Stimulated activated naive CD8-positive, alpha-beta T cell treated with anti-CD3 and anti-CD28 coated beads, Interleukin-15, Interleukin-2, amounts not matched to agents 100 ng/mL and 50 ng/mL, for 24 hours (primary cell): Measurements from ENCODE around the gene VPS37B.
"Not testable (repeated sequence)": the region's sequence is repeated elsewhere in the genome, so short reads cannot be mapped to it uniquely, and the experiment has no call there.

Experiments
- H3K27ac Mint-ChIP-seq: one replicate; pipeline ENCODE4 v1.8.0; 2021; ENCODE audit warnings: mild to moderate bottlenecking, mixed read lengths
- H3K27me3 Mint-ChIP-seq: one replicate; pipeline ENCODE4 v1.8.0; 2021; ENCODE audit warnings: mixed read lengths
- H3K36me3 Mint-ChIP-seq: one replicate; pipeline ENCODE4 v1.8.0; 2021; ENCODE audit warnings: low read depth, mixed read lengths
- H3K4me1 Mint-ChIP-seq: one replicate; pipeline ENCODE4 v1.8.0; 2021; ENCODE audit warnings: low read depth, mixed read lengths
- H3K4me3 Mint-ChIP-seq: one replicate; pipeline ENCODE4 v1.8.0; 2021; ENCODE audit warnings: mild to moderate bottlenecking, mixed read lengths
- H3K9me3 Mint-ChIP-seq: one replicate; pipeline ENCODE4 v1.8.0; 2021; ENCODE audit warnings: mixed read lengths

The VPS37B gene

GRCh38 chr12:122927756-122928403, 32.0 kb upstream of the VPS37B start:
- Mint-ChIP-seq H3K36me3 (no peaks in the 10 kb centered on the region), H3K27ac (no peak overlapping the region), H3K4me3 (no peak overlapping the region), H3K4me1 (peaks cover 11% of the 10 kb centered on the region), H3K27me3 (no peaks in the 10 kb centered on the region), H3K9me3 (no peaks in the 10 kb centered on the region)

GRCh38 chr12:122921917-122922316, 26.0 kb upstream of the VPS37B start:
- Mint-ChIP-seq H3K4me1 (peaks cover 3% of the 10 kb centered on the region), H3K4me3 (no peak overlapping the region), H3K27ac (no peak overlapping the region), H3K27me3 (no peaks in the 10 kb centered on the region), H3K36me3 (no peaks in the 10 kb centered on the region), H3K9me3 (no peaks in the 10 kb centered on the region)

- H3K36me3 Mint-ChIP-seq: no peaks in the 10 kb centered on the region
- peaks cover 5% of the 10 kb centered on the region for H3K4me1 Mint-ChIP-seq
- H3K27me3 Mint-ChIP-seq: no peaks in the 10 kb centered on the region
- H3K27ac Mint-ChIP-seq: no peak overlapping the region
- H3K9me3 Mint-ChIP-seq: no peaks in the 10 kb centered on the region
- H3K4me3 Mint-ChIP-seq: no peak overlapping the region
These were observed 24.8 kb upstream of the VPS37B start for GRCh38 chr12:122920687-122921086.

- H3K27ac Mint-ChIP-seq: no peak overlapping the region
- peaks cover 5% of the 10 kb centered on the region for H3K4me1 Mint-ChIP-seq
- H3K27me3 Mint-ChIP-seq: no peaks in the 10 kb centered on the region
- no peaks in the 10 kb centered on the region for H3K9me3 Mint-ChIP-seq
- H3K4me3 Mint-ChIP-seq: no peak overlapping the region
- H3K36me3 Mint-ChIP-seq: no peaks in the 10 kb centered on the region
These were observed 22.9 kb upstream of the VPS37B start for GRCh38 chr12:122918827-122919226.

GRCh38 chr12:122917507-122918121, 21.7 kb upstream of the VPS37B start:
- H3K9me3 Mint-ChIP-seq: no peaks in the 10 kb centered on the region
- H3K4me3 Mint-ChIP-seq: no peak overlapping the region
- peaks cover 5% of the 10 kb centered on the region for H3K4me1 Mint-ChIP-seq
- no peak overlapping the region for H3K27ac Mint-ChIP-seq
- no peaks in the 10 kb centered on the region for H3K36me3 Mint-ChIP-seq
- H3K27me3 Mint-ChIP-seq: no peaks in the 10 kb centered on the region

GRCh38 chr12:122909442-122910288, 13.7 kb upstream of the VPS37B start:
- Mint-ChIP-seq H3K9me3 (no peaks in the 10 kb centered on the region), H3K4me1 (no peaks in the 10 kb centered on the region), H3K27me3 (no peaks in the 10 kb centered on the region), H3K4me3 (no peak overlapping the region), H3K27ac (no peak overlapping the region), H3K36me3 (no peaks in the 10 kb centered on the region)

GRCh38 chr12:122908915-122909314, 13.0 kb upstream of the VPS37B start:
- H3K27ac Mint-ChIP-seq: no peak overlapping the region
- H3K9me3 Mint-ChIP-seq: no peaks in the 10 kb centered on the region
- no peak overlapping the region for H3K4me3 Mint-ChIP-seq
- H3K27me3 Mint-ChIP-seq: no peaks in the 10 kb centered on the region
- no peaks in the 10 kb centered on the region for H3K36me3 Mint-ChIP-seq
- H3K4me1 Mint-ChIP-seq: no peaks in the 10 kb centered on the region

- H3K36me3 Mint-ChIP-seq, H3K27me3 Mint-ChIP-seq, H3K9me3 Mint-ChIP-seq, H3K4me3 Mint-ChIP-seq: not testable (repeated sequence)
- Mint-ChIP-seq H3K27ac (peak overlapping the region; percentile 36), H3K4me1 (peaks cover 15% of the 10 kb centered on the region)
These were observed 9.3 kb upstream of the VPS37B start for GRCh38 chr12:122905258-122905657.

GRCh38 chr12:122903693-122904034, 7.7 kb upstream of the VPS37B start:
- H3K9me3 Mint-ChIP-seq: no peaks in the 10 kb centered on the region
- peaks cover 31% of the 10 kb centered on the region for H3K4me1 Mint-ChIP-seq
- no peak overlapping the region for H3K4me3 Mint-ChIP-seq

GRCh38 chr12:122902854-122903692, 7.1 kb upstream of the VPS37B start:
- Mint-ChIP-seq H3K4me3 (no peak overlapping the region), H3K27me3 (no peaks in the 10 kb centered on the region), H3K4me1 (peaks cover 37% of the 10 kb centered on the region), H3K9me3 (no peaks in the 10 kb centered on the region), H3K36me3 (no peaks in the 10 kb centered on the region), H3K27ac (no peak overlapping the region)

More at GRCh38 chr12:122903693-122904034, 7.7 kb upstream of the VPS37B start:
- H3K27me3 Mint-ChIP-seq: no peaks in the 10 kb centered on the region
- no peak overlapping the region for H3K27ac Mint-ChIP-seq
- no peaks in the 10 kb centered on the region for H3K36me3 Mint-ChIP-seq

GRCh38 chr12:122899887-122900286, 4.0 kb upstream of the VPS37B start:
- Mint-ChIP-seq H3K4me3 (no peak overlapping the region), H3K36me3 (no peaks in the 10 kb centered on the region), H3K27me3 (no peaks in the 10 kb centered on the region), H3K9me3 (no peaks in the 10 kb centered on the region), H3K27ac (peak overlapping the region; percentile 21), H3K4me1 (peaks cover 64% of the 10 kb centered on the region)

- H3K36me3 Mint-ChIP-seq: peaks cover 14% of the 10 kb centered on the region
- no peaks in the 10 kb centered on the region for H3K9me3 Mint-ChIP-seq
- H3K4me3 Mint-ChIP-seq: peak overlapping the region; percentile 90
- H3K27me3 Mint-ChIP-seq: no peaks in the 10 kb centered on the region
- peak overlapping the region; percentile 95 for H3K27ac Mint-ChIP-seq
- H3K4me1 Mint-ChIP-seq: peaks cover 95% of the 10 kb centered on the region
These were observed 738 bp upstream of the VPS37B start for GRCh38 chr12:122896662-122897061.

- Mint-ChIP-seq H3K36me3 (peaks cover 14% of the 10 kb centered on the region), H3K9me3 (no peaks in the 10 kb centered on the region), H3K4me1 (peaks cover 96% of the 10 kb centered on the region), H3K4me3 (peak overlapping the region; percentile 90), H3K27ac (peak overlapping the region; percentile 95), H3K27me3 (no peaks in the 10 kb centered on the region)
These were observed 612 bp downstream of the VPS37B start for GRCh38 chr12:122895320-122895703.

- H3K9me3 Mint-ChIP-seq: no peaks in the 10 kb centered on the region
- H3K27me3 Mint-ChIP-seq: no peaks in the 10 kb centered on the region
- H3K27ac Mint-ChIP-seq: peak overlapping the region; percentile 95
- peak overlapping the region; percentile 90 for H3K4me3 Mint-ChIP-seq
- H3K36me3 Mint-ChIP-seq: peaks cover 18% of the 10 kb centered on the region
- peaks cover 96% of the 10 kb centered on the region for H3K4me1 Mint-ChIP-seq
These were observed 1.5 kb downstream of the VPS37B start for GRCh38 chr12:122894193-122895121.
